ENCODE results near the gene ASB17.
"Not testable (repeated sequence)": the region's sequence is repeated elsewhere in the genome, so short reads cannot be mapped to it uniquely, and the experiment has no call there.

The ASB17 gene, protein sequence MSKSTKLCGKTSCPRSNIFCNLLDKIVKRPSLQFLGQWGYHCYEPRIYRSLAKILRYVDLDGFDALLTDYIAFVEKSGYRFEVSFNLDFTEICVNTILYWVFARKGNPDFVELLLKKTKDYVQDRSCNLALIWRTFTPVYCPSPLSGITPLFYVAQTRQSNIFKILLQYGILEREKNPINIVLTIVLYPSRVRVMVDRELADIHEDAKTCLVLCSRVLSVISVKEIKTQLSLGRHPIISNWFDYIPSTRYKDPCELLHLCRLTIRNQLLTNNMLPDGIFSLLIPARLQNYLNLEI

DNA sequence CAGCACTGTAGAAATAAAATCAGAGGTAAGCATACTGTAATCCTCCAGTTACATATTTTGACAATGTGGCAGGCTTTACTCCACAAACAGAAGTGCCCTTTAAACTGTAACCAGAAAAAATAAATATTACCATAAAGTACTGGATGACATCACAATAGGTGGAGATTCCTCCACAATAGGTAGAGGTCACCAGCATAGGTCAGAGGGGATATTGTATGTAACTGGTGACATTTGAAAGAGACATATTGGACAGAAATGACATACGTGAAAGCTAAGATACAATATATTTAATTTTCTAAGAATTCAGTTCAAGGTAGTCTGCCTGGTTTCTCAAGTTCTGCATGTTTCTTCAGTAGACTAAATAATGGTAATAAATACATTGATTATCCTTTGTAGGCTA, at the start of gene ASB17:
TSS of gene ASB17 (minus strand) at position 101 of the 400 bp plus-strand sequence. CDS start 113 bp downstream, outside the sequence.
- DNase-seq (ENCODE audit: low read depth) = no peak

DNA sequence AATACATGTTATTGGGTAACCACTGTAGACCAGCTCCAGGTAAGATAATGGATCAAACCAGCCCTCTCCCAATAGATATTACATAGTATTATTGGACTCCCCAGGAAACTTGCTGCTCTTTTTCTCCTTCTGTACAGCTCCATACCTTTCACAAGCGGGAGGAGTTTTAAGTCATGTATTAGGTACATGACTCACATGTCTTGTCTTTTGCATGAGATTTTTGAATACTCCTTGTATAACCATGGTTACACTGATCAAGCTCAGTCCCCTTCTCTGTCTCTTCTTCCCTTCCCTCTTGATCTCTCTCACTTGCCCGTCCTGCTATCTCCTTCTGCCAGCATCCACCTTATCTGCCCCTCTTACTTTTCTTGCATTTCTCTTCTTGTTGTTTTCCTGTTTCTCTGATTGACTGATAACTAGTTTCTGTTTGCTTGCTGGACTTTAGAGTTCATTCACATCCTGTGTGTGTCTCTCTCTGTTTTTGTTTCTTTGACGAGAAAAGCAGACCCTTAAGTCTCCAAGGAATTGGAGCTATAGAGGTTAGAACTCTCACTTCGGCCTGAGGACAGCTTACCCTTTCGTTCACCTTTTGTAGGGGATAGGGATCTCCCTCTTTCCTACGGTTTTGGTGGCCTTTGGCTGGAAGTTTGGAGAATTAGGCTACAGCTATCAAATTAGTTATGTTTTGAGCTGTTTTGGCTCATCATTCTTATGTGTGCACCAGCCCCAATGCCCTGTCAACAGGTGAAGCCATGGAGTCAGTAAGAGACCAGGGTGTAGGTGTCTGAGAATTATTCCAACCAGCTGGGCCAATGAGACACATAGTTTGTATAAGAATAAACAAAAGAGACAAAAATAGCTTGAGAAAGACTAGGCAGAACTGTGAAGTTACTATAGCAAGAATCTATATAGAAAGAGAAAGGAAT, 49.0 kb upstream of the ASB17 start:
- peak; percentile 35 for DNase-seq (ENCODE audit: low read depth)

DNA sequence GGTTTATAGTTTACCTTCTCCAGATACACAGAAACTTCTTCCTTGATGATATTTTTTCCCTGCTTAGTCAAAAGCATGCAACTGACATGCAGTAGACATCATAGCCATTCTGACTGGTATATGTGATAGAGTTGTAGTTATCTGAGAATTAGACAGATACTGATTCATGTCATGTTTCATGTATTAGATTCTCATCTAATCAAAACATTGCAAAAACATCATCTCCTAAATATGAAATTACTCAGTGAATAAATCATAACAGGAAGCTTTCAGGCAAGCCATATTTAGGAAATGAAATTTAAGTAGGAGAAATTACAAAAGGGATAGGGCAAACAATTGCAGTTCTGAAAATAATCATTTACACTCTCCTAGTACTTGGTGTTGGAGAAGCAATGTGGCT, 38.4 kb upstream of the ASB17 start:
- DNase-seq (ENCODE audit: low read depth) = no peak

DNA sequence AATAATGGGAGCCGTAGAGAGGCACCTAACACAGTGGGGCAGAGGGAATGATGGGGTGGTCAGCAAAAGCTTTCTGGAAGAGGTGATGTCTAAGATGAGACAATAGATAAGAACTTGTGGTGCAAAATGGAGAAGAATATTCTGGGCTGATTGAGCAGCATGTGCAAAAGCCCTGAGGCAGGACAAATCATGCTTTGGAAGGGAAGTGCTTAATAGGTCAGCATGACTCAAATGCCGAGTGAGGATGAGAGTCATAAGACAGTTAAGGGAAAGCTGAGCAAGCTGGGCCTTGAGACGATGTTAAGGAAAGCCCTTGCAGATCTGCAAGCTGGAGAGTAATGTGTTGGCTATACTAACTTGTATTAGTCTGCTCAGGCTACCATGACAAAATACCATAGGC, 37.3 kb upstream of the ASB17 start:
- DNase-seq (ENCODE audit: low read depth) = no peak

DNA sequence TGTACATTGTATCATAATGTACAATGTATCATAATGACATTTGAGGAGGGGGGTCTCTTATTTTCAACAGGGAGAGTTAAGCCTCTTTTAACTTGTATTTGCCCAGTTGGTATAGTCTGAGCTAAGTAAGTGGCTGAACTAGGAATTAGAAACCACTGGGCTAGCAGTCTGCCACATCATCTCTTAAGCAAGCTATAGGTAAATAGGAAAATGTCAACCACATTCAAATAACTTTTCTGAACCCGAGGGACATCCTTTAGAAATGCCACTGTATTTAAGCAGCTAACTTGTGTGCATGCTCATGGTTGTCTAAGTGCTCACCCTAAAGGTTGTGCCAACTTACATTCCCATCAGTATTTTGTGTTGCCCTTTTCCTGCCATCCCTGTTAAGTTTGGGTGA, 35.5 kb upstream of the ASB17 start:
- DNase-seq (ENCODE audit: low read depth) = no peak

DNA sequence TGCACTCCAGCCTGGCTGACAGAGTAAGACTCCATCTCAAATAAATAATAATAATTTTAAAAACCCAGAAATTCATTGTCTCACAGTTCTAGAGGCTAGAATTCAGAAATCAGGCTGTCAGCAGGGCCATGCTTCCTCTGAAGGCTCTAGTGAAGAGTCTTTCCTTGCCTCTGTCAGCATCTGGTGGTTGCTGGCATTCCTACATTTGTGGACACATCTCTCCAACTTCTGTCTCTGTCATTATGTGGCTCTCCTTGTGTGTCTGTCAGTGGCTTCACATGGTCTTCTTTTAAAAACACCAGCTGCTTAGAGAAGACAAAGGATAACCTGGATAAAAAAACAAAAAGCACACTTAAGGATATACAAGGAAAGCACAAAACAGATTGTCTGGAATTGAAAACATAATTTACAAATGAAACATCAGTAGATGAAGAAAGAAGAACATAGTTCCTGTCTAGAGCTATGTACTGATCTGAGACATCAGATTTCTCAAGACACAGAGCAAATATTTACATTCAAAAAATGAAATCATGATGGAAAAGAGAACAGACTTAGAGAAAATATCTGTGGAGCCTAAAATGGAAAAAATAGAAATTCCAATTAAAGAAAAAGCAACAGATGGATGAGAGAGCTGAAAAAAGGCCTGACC, 32.7 kb upstream of the ASB17 start:
- no peak for DNase-seq (ENCODE audit: low read depth)

DNA sequence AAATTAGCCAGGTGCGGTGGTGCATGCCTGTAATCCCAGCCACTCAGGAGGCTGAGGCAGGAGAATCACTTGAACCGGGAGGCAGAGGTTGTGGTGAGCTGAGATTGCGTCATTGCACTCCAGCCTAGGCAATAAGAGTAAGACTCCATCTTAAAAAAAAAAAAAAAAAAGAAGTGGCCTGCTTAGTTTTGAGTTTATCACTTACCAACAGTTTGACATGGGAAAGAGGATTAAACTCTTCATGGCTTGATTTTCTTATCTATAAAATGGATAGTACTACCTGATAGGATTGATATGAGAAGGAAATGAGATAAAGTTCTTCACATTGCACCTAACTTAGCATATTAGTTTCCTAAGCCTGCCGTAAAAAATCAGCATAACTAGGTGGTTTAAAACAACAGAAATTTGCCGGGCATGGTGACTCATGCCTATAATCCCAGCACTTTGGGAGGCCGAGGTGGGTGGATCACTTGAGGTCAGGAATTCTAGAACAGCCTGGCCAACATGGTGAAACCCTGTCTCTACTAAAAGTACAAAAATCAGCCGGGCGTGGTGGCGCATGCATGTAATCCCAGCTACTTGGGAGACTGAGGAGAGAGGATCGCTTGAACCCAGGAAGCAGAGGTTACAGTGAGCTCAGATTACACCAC, 32.0 kb upstream of the ASB17 start:
- not testable (repeated sequence) for DNase-seq (ENCODE audit: low read depth)

DNA sequence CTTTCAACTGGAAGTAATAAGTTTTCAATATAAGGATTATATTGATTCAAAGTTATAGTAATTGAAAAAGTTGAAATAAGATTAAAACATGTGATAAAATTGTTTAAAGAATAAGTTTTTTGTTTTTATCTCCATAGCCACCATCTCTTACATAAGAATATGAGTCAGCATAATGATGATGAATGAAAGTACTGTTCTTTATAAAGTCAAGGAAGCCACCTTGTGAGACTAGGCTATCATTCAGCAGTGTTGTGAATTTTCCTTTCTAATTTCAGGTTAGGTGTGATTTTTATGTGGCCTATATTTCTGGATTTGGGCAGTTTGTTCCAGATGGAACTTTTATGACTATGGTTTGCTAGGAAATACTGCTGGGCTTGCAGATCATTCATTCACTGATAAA, 22.4 kb upstream of the ASB17 start:
- no peak for DNase-seq (ENCODE audit: low read depth)

DNA sequence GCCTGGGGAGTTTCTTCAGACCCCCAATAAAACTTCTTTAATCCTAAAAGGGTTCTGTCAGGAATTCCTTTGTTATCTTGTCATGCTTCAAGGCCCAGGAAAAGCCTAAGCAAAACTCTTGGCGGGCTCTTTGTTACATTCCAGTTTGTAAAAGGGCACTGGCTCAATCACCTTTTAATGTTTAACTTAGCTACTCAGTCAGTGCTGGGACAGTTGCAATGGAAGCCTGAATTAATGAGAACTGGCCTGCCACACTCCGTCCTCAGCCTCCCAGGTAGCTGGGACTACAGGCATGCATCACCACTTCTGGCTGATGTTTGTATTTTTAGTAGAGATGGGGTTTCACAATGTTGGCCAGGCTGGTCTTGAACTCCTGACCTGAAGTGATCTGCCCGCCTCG, 21.3 kb upstream of the ASB17 start:
- DNase-seq (ENCODE audit: low read depth) = no peak

DNA sequence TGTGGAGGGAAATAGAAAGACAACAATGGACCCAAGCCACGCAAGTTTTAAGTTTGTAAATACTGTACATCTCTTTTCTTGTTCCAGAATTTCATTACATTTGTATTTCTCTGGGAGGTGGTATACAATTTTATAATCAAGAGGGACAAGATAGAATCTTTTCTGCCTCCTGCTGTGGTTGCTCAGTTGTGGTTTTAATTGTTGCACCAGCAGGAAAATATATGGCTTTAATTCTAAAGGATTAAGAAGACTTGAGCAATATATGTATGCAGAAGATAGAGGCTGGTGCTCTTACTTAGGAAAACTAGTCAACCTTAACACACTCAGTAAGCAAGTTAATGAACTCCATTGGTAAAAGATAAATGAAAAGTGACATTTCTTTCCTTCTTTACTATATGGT, 19.8 kb upstream of the ASB17 start:
- no peak for DNase-seq (ENCODE audit: low read depth)

DNA sequence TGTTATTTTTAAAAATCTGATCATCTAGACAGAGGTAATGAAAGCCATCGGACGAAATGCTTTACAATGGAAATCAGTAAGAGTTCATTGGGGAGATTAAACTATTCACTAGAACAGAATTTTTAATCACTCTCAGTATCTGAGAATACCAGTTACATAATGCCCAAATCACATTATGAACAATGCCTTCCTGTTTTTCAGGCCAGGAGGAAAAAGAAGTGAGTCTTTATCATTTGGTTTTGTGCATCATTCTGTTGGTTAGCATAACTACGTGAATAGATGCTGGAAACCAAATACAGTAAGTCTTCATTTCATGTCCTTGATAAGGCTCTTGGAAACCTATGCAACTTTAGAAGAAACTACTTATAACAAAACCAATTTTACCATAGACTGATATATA, 18.0 kb upstream of the ASB17 start:
- DNase-seq (ENCODE audit: low read depth) = no peak

DNA sequence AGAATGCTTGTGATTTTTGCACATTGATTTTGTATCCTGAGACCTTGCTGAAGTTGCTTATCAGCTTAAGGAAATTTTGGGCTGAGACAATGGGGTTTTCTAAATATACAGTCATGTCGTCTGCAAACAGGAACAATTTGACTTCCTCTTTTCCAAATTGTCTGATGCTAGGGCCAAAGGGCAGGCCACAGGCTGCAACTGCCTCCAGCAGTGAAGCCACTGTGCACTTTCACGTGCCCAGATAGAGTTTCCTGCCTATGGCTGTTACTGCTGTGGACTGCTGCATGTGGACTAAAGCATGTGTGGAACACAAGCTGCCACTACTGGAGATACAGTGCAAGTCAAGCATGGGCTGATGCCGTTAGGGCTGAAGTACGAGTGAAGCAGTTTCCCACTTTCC, 10.8 kb upstream of the ASB17 start:
- peak; percentile 11 for DNase-seq (ENCODE audit: low read depth)

DNA sequence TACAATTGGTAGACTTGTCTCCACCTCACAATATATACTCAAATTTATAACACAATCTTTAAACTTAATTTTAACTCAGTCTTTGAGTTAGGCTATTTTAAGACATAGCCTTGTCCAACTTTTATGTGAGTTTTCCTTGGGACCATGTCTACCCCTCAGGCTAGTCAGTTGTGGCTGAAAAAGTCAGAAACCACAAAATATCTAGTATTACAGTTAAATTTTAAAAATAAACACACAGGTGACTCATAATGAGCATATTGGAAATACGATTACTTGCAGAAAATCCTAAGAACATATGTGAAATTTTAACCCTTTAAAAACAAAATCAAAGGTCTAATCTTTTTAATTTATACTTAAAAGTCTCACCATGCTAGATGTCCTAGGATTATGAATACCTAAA, 4.8 kb upstream of the ASB17 start:
- DNase-seq (ENCODE audit: low read depth) = no peak

DNA sequence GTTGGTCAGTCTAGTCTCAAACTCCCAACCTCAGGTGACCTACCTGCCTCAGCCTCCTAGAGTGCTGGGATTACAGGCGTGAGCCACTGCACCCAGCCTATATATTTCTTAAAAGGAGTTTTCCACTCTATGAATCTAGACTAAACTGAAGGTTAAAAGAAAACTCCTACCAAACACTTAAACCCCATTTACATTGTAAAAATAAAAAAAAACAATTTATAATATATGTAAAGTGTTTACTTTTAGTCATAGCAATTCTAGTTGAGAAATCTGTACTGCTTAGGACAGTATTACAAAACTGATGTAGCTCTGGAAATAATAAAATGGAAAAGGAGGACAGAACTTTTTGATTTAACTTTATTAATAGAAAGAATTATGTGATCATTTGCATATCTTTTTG, 9.5 kb downstream of the ASB17 start:
- DNase-seq (ENCODE audit: low read depth) = no peak

DNA sequence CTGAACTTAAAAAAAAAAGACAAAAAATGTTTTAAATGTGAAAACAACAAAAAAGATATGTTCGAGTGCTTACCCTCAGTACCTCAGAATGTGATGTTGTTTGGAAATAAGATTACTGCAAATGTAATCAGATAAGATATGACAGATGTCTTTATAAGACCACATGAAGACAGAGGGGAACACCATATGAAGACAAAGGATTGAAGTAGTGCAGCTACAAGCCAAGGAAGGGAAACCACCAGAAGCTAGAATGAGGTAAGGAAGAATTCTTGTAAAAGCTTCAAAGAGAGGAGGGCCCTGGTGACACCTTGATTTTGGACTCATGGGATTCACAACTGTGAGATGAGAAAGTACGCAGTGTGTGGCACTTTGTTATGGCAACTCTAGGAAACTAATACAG, 15.4 kb downstream of the ASB17 start:
- no peak for DNase-seq (ENCODE audit: low read depth)

DNA sequence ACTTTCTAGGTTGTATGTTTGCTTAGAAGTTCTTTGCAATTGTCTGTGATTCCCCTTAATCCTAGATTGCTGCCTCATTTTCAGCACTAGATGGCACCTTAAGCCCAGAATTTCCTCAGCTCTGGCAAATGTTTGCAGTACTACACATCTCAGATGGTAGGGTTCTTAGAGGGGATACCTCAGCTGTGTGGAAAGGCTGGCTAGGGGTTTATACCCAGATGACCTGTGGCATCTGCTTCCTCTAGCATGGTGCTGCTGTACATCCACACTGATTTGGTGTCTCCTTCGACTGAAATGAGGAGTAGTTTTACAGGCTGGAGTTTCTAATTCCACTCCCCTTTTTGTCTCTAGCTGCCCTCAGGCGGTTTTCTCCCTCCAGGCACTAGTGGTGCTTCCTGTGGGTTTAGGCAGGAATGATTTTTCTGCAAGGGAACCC, 23.5 kb downstream of the ASB17 start:
- DNase-seq (ENCODE audit: low read depth) = peak; percentile 4

DNA sequence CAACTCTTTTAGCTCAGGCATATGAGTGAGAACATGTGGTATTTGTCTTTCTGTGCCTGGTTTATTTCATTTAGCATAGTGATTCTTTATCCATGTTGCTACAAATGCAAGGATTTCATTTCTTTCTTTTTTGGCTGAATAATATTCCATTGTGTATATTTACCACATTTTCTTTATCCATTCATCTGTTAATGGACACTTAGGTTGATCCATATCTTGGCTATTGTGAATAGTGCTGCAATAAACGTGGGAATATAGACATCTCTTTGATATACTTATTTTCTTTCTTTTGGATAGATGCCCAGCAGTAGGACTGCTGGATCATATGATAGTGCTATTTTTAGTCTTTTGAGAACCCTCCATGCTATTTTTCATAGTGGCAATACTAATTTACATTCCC, 30.8 kb downstream of the ASB17 start:
- DNase-seq (ENCODE audit: low read depth) = no peak

DNA sequence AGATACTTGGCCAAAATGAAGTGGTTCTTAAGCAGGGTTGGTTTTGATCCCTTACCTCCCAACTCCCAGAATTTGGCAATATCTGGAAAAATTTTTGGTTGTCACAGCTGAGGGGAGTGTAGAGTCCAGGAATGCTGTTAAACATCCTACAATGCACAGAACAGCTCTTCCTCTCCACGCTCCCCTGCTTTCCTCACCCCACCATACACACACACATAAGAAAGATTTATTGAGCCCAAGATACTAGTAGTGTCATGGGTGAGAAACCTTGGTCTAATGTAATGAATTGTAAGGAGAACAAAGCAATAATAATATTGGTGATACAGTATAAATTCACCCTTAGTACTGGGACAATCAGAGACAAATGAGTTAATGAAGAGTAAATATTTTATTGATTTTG, 47.8 kb downstream of the ASB17 start:
- DNase-seq (ENCODE audit: low read depth) = no peak

DNA sequence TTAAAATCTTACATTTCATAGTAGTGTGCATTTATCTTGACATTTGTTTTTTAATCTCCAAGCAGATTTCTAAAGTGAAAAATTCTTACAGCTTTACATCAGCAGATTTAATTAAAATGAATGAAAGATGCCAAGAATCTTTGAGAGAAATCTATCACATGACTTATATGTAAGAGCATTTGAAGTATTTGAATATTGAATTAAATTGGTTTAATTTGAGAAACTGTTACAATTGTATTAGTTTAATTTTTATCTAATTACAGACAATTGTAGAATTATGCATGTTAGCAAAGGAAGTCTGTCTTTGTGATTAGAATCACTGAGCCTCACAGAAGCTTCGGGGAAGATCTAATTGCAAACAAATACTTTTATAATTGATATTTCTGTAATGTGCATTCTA, 52.2 kb downstream of the ASB17 start:
- DNase-seq (ENCODE audit: low read depth) = no peak

DNA sequence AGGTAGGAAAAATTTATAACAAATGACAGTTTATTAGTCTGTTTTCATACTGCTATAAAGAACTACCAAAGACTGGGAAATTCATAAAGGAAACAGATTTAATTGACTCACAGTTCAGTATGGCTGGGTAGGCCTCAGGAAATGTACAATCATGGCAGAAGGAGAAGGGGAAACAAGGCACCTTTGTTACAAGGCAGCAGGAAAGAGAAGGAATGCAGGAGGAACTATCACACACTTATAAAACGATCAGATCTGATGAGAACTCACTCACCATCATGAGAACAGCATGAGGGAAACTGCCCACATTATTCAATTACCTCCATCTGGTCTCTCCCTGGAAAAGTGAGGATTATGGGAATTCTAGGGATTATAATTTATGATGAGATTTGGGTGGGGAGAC, 61.3 kb downstream of the ASB17 start:
- no peak for DNase-seq (ENCODE audit: low read depth)

Data from CMK (cell line).